Measurements from ENCODE around the gene LHX2. TPM values are rescaled to one million over a fixed set of nuclear protein-coding genes. Genes with fewer than 3 reads are reported as not detected.

Gene LHX2
- total RNA-seq, 2 experiments from 2014 or later = 0.14 TPM; not detected in 1

DNA sequence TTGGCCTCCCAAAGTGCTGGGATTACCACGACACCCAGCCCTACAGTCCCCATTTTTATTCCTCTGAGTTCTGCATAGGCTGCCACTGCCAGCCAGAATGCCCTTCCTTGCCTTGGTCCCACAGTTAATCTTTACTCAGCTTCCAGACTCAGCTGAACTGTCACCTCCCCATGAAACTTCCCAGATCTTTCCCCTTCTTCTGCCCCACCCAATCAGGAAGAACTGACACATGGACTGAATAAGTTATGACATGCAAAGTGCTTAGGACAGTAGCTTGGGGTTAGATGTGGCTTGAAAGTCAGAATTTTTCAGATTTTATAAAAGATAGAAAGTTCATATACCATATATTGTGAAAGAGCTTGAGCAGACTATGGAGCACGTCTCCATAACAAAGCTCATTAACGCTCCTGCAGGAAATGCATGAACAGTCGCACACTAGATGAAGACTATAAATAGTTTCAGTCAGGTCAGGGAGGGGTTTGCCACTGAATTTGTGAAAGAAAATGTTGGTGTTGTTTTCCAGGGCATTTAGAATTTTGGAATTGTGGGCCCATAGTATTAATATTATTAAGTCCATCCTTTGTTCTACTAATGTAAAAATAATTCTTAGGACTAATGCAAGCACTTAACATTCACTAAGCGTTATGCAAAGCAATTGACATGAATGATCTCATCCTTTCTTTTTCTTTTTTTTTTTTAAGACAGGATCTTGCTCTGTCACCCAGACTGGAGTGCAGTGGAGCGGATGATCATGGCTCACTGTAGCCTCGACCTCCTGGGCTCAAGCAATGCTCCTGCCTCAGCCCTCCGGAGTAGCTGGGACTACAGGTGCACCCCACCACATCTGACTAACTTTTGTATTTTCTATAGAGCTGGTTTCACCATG, 45.5 kb upstream of the LHX2 start:
- Histone ChIP-seq H3K27me3 (ENCODE audit: control insufficient read depth in 1 of 2, insufficient read depth in 2 of 2, low read length in 2 of 2) (peaks cover 21 to 24% of the 10 kb centered on the region in 2 experiments), H3K9me3 (ENCODE audit: control insufficient read depth in 1 of 2, insufficient read depth in 1 of 2, low read length in 2 of 2) (peaks cover 0 to 7% of the 10 kb centered on the region in 2 experiments), H3K27ac (ENCODE audit: low read depth in 1 of 2, low read length in 2 of 2) (no peak overlapping the region), H3K4me1 (ENCODE audit: insufficient read depth, low read length) (no peaks in the 10 kb centered on the region), H3K4me3 (ENCODE audit: low read length) (no peak overlapping the region), H3K36me3 (ENCODE audit: insufficient read depth, low read length) (no peaks in the 10 kb centered on the region)
- DNase-seq (no peak), ATAC-seq (ENCODE audit: poor library complexity) (no peak)
- intact Hi-C loops (cut with DNase I, micrococcal nuclease) = loop anchor here in 1 of 2 experiments (10.0 kb wide), 1 partner anchor 421 kb away; no protein-coding TSS in a partner anchor
- Mint-ChIP-seq H3K36me3 (ENCODE audit: low read depth) (no peaks in the 10 kb centered on the region), H3K9me3 (no peaks in the 10 kb centered on the region), H3K27me3 (peaks cover 63% of the 10 kb centered on the region), H3K4me3 (no peak overlapping the region), H3K27ac (no peak overlapping the region), H3K4me1 (ENCODE audit: low read depth) (no peaks in the 10 kb centered on the region)
- CTCF ChIA-PET = no interaction called here
- TF ChIP-seq, protein P1, sequence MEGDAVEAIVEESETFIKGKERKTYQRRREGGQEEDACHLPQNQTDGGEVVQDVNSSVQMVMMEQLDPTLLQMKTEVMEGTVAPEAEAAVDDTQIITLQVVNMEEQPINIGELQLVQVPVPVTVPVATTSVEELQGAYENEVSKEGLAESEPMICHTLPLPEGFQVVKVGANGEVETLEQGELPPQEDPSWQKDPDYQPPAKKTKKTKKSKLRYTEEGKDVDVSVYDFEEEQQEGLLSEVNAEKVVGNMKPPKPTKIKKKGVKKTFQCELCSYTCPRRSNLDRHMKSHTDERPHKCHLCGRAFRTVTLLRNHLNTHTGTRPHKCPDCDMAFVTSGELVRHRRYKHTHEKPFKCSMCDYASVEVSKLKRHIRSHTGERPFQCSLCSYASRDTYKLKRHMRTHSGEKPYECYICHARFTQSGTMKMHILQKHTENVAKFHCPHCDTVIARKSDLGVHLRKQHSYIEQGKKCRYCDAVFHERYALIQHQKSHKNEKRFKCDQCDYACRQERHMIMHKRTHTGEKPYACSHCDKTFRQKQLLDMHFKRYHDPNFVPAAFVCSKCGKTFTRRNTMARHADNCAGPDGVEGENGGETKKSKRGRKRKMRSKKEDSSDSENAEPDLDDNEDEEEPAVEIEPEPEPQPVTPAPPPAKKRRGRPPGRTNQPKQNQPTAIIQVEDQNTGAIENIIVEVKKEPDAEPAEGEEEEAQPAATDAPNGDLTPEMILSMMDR (IDR thresholded peaks at IDR 0.05) = no peak
- POLR2A ChIA-PET = no interaction called here

DNA sequence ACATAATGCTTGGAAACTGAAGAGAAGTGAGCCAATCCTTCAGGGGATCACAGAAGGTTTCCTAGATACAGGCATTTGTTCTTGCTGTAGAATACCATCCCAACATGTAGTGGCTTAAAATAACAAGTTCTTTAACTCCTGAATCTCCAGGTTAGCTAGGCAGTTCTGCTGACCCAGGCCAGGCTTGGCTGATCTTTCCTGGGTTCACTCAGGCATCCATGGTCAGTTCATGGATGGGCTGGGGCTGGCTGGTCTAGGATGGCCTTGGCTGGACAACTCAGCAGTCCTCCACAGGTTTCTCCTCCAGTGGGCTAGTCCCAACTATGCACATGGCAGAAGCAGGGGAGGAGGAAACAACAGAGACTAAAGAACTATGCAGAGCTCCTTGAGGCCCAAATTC, 44.2 kb upstream of the LHX2 start:
- Mint-ChIP-seq H3K4me1 (ENCODE audit: low read depth) (no peaks in the 10 kb centered on the region), H3K9me3 (no peaks in the 10 kb centered on the region), H3K36me3 (ENCODE audit: low read depth) (no peaks in the 10 kb centered on the region), H3K27me3 (peaks cover 51% of the 10 kb centered on the region), H3K27ac (no peak overlapping the region), H3K4me3 (no peak overlapping the region)
- Histone ChIP-seq H3K27ac (ENCODE audit: low read depth in 1 of 2, low read length in 2 of 2) (no peak overlapping the region), H3K4me1 (ENCODE audit: insufficient read depth, low read length) (no peaks in the 10 kb centered on the region), H3K9me3 (ENCODE audit: control insufficient read depth in 1 of 2, insufficient read depth in 1 of 2, low read length in 2 of 2) (peaks cover 0 to 10% of the 10 kb centered on the region in 2 experiments), H3K4me3 (ENCODE audit: low read length) (no peak overlapping the region), H3K27me3 (ENCODE audit: control insufficient read depth in 1 of 2, insufficient read depth in 2 of 2, low read length in 2 of 2) (peaks cover 18 to 21% of the 10 kb centered on the region in 2 experiments), H3K36me3 (ENCODE audit: insufficient read depth, low read length) (no peaks in the 10 kb centered on the region)
- DNase-seq = no peak
- POLR2A ChIA-PET = no interaction called here
- TF ChIP-seq, protein P1 (IDR thresholded peaks at IDR 0.05) = no peak
- intact Hi-C loops (cut with DNase I, micrococcal nuclease) = loop anchor here in 1 of 2 experiments (10.0 kb wide), 1 partner anchor 423 kb away; no protein-coding TSS in a partner anchor
- ATAC-seq (ENCODE audit: poor library complexity) = no peak
- CTCF ChIA-PET = no interaction called here

DNA sequence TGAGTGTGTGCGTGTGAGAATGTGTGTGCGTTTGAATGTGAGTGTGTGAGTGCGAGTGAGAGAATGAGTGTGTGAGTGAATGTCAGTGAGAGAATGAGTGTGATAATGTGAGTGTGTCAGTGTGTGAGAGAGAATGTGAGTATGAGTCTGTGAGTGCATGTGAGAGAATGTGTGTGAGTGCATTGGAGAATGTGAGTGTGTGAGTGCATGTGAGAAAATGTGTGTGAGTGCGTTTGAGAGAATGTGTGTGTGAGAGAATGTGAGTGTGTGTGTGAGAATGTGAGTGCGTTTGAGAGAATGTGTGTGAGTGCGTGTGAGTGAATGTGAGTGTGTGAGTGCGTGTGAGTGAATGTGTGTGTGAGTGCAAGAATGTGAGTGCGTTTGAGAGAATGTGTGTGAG, 39.0 kb upstream of the LHX2 start:
- no peak overlapping the region for H3K4me3 ChIP-seq (ENCODE audit: low read length)
- peaks cover 0 to 14% of the 10 kb centered on the region in 2 experiments for H3K9me3 ChIP-seq (ENCODE audit: control insufficient read depth in 1 of 2, insufficient read depth in 1 of 2, low read length in 2 of 2)
- Mint-ChIP-seq H3K4me1 (ENCODE audit: low read depth) (no peaks in the 10 kb centered on the region), H3K36me3 (ENCODE audit: low read depth) (no peaks in the 10 kb centered on the region), H3K9me3 (no peaks in the 10 kb centered on the region), H3K27ac (no peak overlapping the region), H3K27me3 (peaks cover 24% of the 10 kb centered on the region), H3K4me3 (no peak overlapping the region)
- ChIA-PET POLR2A (no interaction called here), CTCF (no interaction called here)
- intact Hi-C loops (cut with DNase I, micrococcal nuclease) = no loop called here
- ATAC-seq (ENCODE audit: poor library complexity) = no peak
- TF ChIP-seq, protein P1 (IDR thresholded peaks at IDR 0.05) = no peak
- peaks cover 4 to 6% of the 10 kb centered on the region in 2 experiments for H3K27me3 ChIP-seq (ENCODE audit: control insufficient read depth in 1 of 2, insufficient read depth in 2 of 2, low read length in 2 of 2)
- H3K27ac ChIP-seq (ENCODE audit: low read depth in 1 of 2, low read length in 2 of 2) = no peak overlapping the region
- DNase-seq = no peak
- no peaks in the 10 kb centered on the region for H3K4me1 ChIP-seq (ENCODE audit: insufficient read depth, low read length)
- no peaks in the 10 kb centered on the region for H3K36me3 ChIP-seq (ENCODE audit: insufficient read depth, low read length)

Measured in CD4-positive, alpha-beta T cell (primary cell).